ENCODE results near the gene DTNBP1. TPM values are rescaled to one million over a fixed set of nuclear protein-coding genes. Genes with fewer than 3 reads are reported as not detected.

The DTNBP1 gene
- total and polyA plus RNA-seq, 2 donors (not counting 1 experiment from before 2014, with no cell fraction given) = 9.9 to 13.6 TPM

- Histone ChIP-seq H3K27ac (ENCODE audit: insufficient read depth, low read length) (no peak overlapping the region), H3K36me3 (ENCODE audit: control insufficient read depth, insufficient read depth, low read length) (peaks cover 5% of the 10 kb centered on the region), H3K4me2 (ENCODE audit: extremely low read depth, insufficient read depth, low read length) (no peak overlapping the region), H3K9ac (ENCODE audit: insufficient read depth, low read length) (no peak overlapping the region), H3K9me3 (ENCODE audit: control insufficient read depth, insufficient read depth, low read depth, low read length) (no peaks in the 10 kb centered on the region), H3K4me1 (ENCODE audit: control insufficient read depth, extremely low read depth, insufficient read depth, low read length) (peaks cover 3% of the 10 kb centered on the region), H3K79me2 (ENCODE audit: control insufficient read depth, insufficient read depth, low read length) (no peaks in the 10 kb centered on the region), H2AFZ (ENCODE audit: low read length) (no peak overlapping the region), H4K20me1 (ENCODE audit: control insufficient read depth, extremely low read depth, insufficient read depth, low read length) (no peaks in the 10 kb centered on the region), H3K4me3 (replicated peaks in 1 of 4; ENCODE audit: control extremely low read depth in 1 of 4, insufficient read depth in 1 of 4, low read depth in 3 of 4, low read length in 4 of 4) (no peak overlapping the region), H3K27me3 (ENCODE audit: control insufficient read depth, insufficient read depth, low read length) (no peaks in the 10 kb centered on the region)
- TF ChIP-seq EZH2 (IDR thresholded peaks at IDR 0.05; ENCODE audit: low read length, missing control alignments) (no peak), CTCF (conservative IDR thresholded peaks at IDR 0.05 in 1 of 2, IDR thresholded peaks at IDR 0.05 in 1 of 2; ENCODE audit: low read depth in 1 of 2, low read length in 2 of 2) (no peak)
- no peak for DNase-seq (ENCODE audit: low read depth in 2 of 2)
These were observed 163.2 kb downstream of the DTNBP1 start for GRCh38 chr6:15499591-15499990.

- no peaks in the 10 kb centered on the region for H3K79me2 ChIP-seq (ENCODE audit: control insufficient read depth, insufficient read depth, low read length)
- H3K9me3 ChIP-seq (ENCODE audit: control insufficient read depth, insufficient read depth, low read depth, low read length) = no peaks in the 10 kb centered on the region
- H2AFZ ChIP-seq (ENCODE audit: low read length) = no peak overlapping the region
- no peak for DNase-seq (ENCODE audit: low read depth in 2 of 2)
- H3K36me3 ChIP-seq (ENCODE audit: control insufficient read depth, insufficient read depth, low read length) = peaks cover 5% of the 10 kb centered on the region
- no peak overlapping the region for H3K9ac ChIP-seq (ENCODE audit: insufficient read depth, low read length)
- peaks cover 1% of the 10 kb centered on the region for H3K4me1 ChIP-seq (ENCODE audit: control insufficient read depth, extremely low read depth, insufficient read depth, low read length)
- no peaks in the 10 kb centered on the region for H4K20me1 ChIP-seq (ENCODE audit: control insufficient read depth, extremely low read depth, insufficient read depth, low read length)
- no peaks in the 10 kb centered on the region for H3K27me3 ChIP-seq (ENCODE audit: control insufficient read depth, insufficient read depth, low read length)
- no peak overlapping the region for H3K4me3 ChIP-seq (replicated peaks in 1 of 4; ENCODE audit: control extremely low read depth in 1 of 4, insufficient read depth in 1 of 4, low read depth in 3 of 4, low read length in 4 of 4)
- H3K27ac ChIP-seq (ENCODE audit: insufficient read depth, low read length) = no peak overlapping the region
- no peak for TF ChIP-seq EZH2 (IDR thresholded peaks at IDR 0.05; ENCODE audit: low read length, missing control alignments)
- no peak for TF ChIP-seq CTCF (conservative IDR thresholded peaks at IDR 0.05 in 1 of 2, IDR thresholded peaks at IDR 0.05 in 1 of 2; ENCODE audit: low read depth in 1 of 2, low read length in 2 of 2)
- no peak overlapping the region for H3K4me2 ChIP-seq (ENCODE audit: extremely low read depth, insufficient read depth, low read length)
These were observed 163.7 kb downstream of the DTNBP1 start for GRCh38 chr6:15499125-15499524.

- H4K20me1 ChIP-seq (ENCODE audit: control insufficient read depth, extremely low read depth, insufficient read depth, low read length) = no peaks in the 10 kb centered on the region
- no peaks in the 10 kb centered on the region for H3K27me3 ChIP-seq (ENCODE audit: control insufficient read depth, insufficient read depth, low read length)
- no peak overlapping the region for H3K4me2 ChIP-seq (ENCODE audit: extremely low read depth, insufficient read depth, low read length)
- H3K4me3 ChIP-seq (replicated peaks in 1 of 4; ENCODE audit: control extremely low read depth in 1 of 4, insufficient read depth in 1 of 4, low read depth in 3 of 4, low read length in 4 of 4) = no peak overlapping the region
- TF ChIP-seq EZH2 (IDR thresholded peaks at IDR 0.05; ENCODE audit: low read length, missing control alignments) (no peak), CTCF (conservative IDR thresholded peaks at IDR 0.05 in 1 of 2, IDR thresholded peaks at IDR 0.05 in 1 of 2; ENCODE audit: low read depth in 1 of 2, low read length in 2 of 2) (no peak)
- H3K9ac ChIP-seq (ENCODE audit: insufficient read depth, low read length) = no peak overlapping the region
- peaks cover 5% of the 10 kb centered on the region for H3K36me3 ChIP-seq (ENCODE audit: control insufficient read depth, insufficient read depth, low read length)
- no peak overlapping the region for H3K27ac ChIP-seq (ENCODE audit: insufficient read depth, low read length)
- H3K79me2 ChIP-seq (ENCODE audit: control insufficient read depth, insufficient read depth, low read length) = no peaks in the 10 kb centered on the region
- peaks cover 3% of the 10 kb centered on the region for H3K4me1 ChIP-seq (ENCODE audit: control insufficient read depth, extremely low read depth, insufficient read depth, low read length)
- no peaks in the 10 kb centered on the region for H3K9me3 ChIP-seq (ENCODE audit: control insufficient read depth, insufficient read depth, low read depth, low read length)
- no peak overlapping the region for H2AFZ ChIP-seq (ENCODE audit: low read length)
- DNase-seq (ENCODE audit: low read depth in 2 of 2) = peak in 1 of 2 donors; percentile 59
These were observed 164.2 kb downstream of the DTNBP1 start for GRCh38 chr6:15498640-15499039.
